Thyroid gland (tissue), 4 donors: ENCODE measurements around the gene RNF166.

Experiments used
- POLR2A ChIP-seq, 2 donors: fragments of 450-650 bp; IDR thresholded peaks; one replicate each; pipeline ENCODE4 v1.6.1; 2017; ENCODE audit warnings: antibody characterized with exemption in 2 of 2, mild to moderate bottlenecking in 2 of 2, moderate library complexity in 1 of 2
- TF ChIP-seq, protein P1 (sequence below), 6 experiments: fragments of 200-600 bp in 3 of 6; fragments of 450-650 bp in 3 of 6; sonication (generic) in 3 of 6; IDR thresholded peaks; one replicate each; pipeline ENCODE4 v1.5.1; 2016 to 2019; ENCODE audit warnings: antibody characterized with exemption in 6 of 6, mild to moderate bottlenecking in 2 of 6, inconsistent platforms in 1 of 6, moderate library complexity in 1 of 6

- TF ChIP-seq POLR2A (IDR thresholded peaks at IDR 0.05): no peak
- TF ChIP-seq, protein P1, sequence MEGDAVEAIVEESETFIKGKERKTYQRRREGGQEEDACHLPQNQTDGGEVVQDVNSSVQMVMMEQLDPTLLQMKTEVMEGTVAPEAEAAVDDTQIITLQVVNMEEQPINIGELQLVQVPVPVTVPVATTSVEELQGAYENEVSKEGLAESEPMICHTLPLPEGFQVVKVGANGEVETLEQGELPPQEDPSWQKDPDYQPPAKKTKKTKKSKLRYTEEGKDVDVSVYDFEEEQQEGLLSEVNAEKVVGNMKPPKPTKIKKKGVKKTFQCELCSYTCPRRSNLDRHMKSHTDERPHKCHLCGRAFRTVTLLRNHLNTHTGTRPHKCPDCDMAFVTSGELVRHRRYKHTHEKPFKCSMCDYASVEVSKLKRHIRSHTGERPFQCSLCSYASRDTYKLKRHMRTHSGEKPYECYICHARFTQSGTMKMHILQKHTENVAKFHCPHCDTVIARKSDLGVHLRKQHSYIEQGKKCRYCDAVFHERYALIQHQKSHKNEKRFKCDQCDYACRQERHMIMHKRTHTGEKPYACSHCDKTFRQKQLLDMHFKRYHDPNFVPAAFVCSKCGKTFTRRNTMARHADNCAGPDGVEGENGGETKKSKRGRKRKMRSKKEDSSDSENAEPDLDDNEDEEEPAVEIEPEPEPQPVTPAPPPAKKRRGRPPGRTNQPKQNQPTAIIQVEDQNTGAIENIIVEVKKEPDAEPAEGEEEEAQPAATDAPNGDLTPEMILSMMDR (IDR thresholded peaks at IDR 0.05): no peak
These were observed 25.5 kb upstream of the RNF166 start for GRCh38 chr16:88731699-88732098.
